ENCODE data around the gene ANKRD39. TPM values are rescaled to one million over a fixed set of nuclear protein-coding genes. Genes with fewer than 3 reads are reported as not detected.

Gene ANKRD39
- total and polyA plus RNA-seq, 2 of the 8 experiments (the other 6 are each of a cell fraction or from before 2014, with no cell fraction given) = 18.5 to 21.3 TPM

GRCh38 chr2:96801786-96802595 lies 55.8 kb downstream of the ANKRD39 start:
- H4K20me1 ChIP-seq (replicated peaks in 1 of 2; ENCODE audit: control insufficient read depth in 1 of 2, insufficient read depth in 2 of 2, low read length in 2 of 2) = peaks cover 0 to 5% of the 10 kb centered on the region in 2 experiments
- H3K23ac ChIP-seq (ENCODE audit: insufficient read length) = no peak overlapping the region
- H2BK12ac ChIP-seq (ENCODE audit: low read depth, low read length) = peak overlapping the region; percentile 93
- no peak overlapping the region for H4K91ac ChIP-seq (replicated peaks; ENCODE audit: insufficient read length, low read length)
- no peak overlapping the region for H3K4me2 ChIP-seq (ENCODE audit: insufficient read depth in 1 of 2, low read depth in 2 of 2, low read length in 2 of 2)
- H2BK120ac ChIP-seq (replicated peaks; ENCODE audit: low read depth, low read length) = no peak overlapping the region
- peak overlapping the region; percentile 53; the same call in 1 of the 2 replicates for H4K8ac ChIP-seq (ENCODE audit: extremely low read depth, insufficient read depth, low read length)
- WGBS, 2 experiments (ENCODE audit: extremely low coverage in 1 of 2, insufficient coverage in 1 of 2, insufficient read length in 1 of 2, insufficient replicate concordance in 2 of 2, low coverage in 1 of 2, low lambda C conversion rate in 2 of 2, missing lambda C conversion rate in 1 of 2) = 84% methylated on average over 10 of the region's 10 CpGs; no CpG with 5 or more reads in 1 of the 2 experiments
- peak overlapping the region; percentile 40; the same call in 1 of the 2 replicates for H2BK15ac ChIP-seq (ENCODE audit: low read length)
- H2AFZ ChIP-seq (ENCODE audit: low read length) = no peak overlapping the region
- H3K36me3 ChIP-seq (ENCODE audit: control insufficient read depth in 2 of 4, insufficient read depth in 4 of 4, low read length in 3 of 4) = peaks cover 0 to 6% (median 5%) of the 10 kb centered on the region in 4 experiments; a peak in 3 of 8 replicates
- H3K4ac ChIP-seq (replicated peaks; ENCODE audit: insufficient read length, low read depth, low read length) = peak overlapping the region; percentile 38
- H3K9ac ChIP-seq (replicated peaks in 1 of 4; ENCODE audit: extremely low read depth in 1 of 4, low read depth in 3 of 4, low read length in 3 of 4) = peak overlapping the region in 1 of 4 experiments; percentile 9; a peak in 2 of 7 replicates
- POLR2A ChIA-PET (ENCODE audit: partially characterized antibody) = no interaction called here
- DNase-seq (ENCODE audit: low read depth in 1 of 2, low spot score in 2 of 2) (no peak), FAIRE-seq (no peak)
- no peaks in the 10 kb centered on the region for H3K9me3 ChIP-seq (ENCODE audit: insufficient read depth in 2 of 2, low read depth in 1 of 2, low read length in 1 of 2)
- no peak overlapping the region for H3K4me3 ChIP-seq (ENCODE audit: extremely low read depth in 1 of 4, insufficient read depth in 2 of 4, low read depth in 3 of 4, low read length in 4 of 4)
- H3K79me1 ChIP-seq (ENCODE audit: low read depth, low read length) = no peaks in the 10 kb centered on the region
- H3K79me2 ChIP-seq (ENCODE audit: control insufficient read depth in 1 of 2, insufficient read depth in 2 of 2, low read length in 2 of 2) = no peaks in the 10 kb centered on the region
- no peak overlapping the region for H4K5ac ChIP-seq (ENCODE audit: insufficient read length, low read depth, low read length)
- H3K27ac ChIP-seq (ENCODE audit: low read depth, low read length) = peak overlapping the region; percentile 68; the same call in 1 of the 2 replicates
- H3K14ac ChIP-seq (ENCODE audit: insufficient read length) = no peak overlapping the region
- no peak overlapping the region; the same call in 1 of the 2 replicates for H3K18ac ChIP-seq (ENCODE audit: extremely low read depth, low read length)
- peak overlapping the region; percentile 94 for H2BK20ac ChIP-seq (ENCODE audit: low read length)
- peaks cover 7% of the 10 kb centered on the region; the same call in 1 of the 2 replicates for H3K23me2 ChIP-seq (ENCODE audit: low read depth, low read length)
- peak overlapping the region; percentile 99; the same call in 1 of the 2 replicates for H2AK5ac ChIP-seq (ENCODE audit: low read depth, low read length)
- peak overlapping the region; percentile 86 for H3K56ac ChIP-seq (replicated peaks; ENCODE audit: insufficient read length, low read depth, low read length)
- H2BK5ac ChIP-seq (ENCODE audit: low read depth, low read length) = peak overlapping the region; percentile 84
- CTCF ChIA-PET (ENCODE audit: partially characterized antibody) = interaction anchor here (0.8 to 2.0 kb wide), 8 partner anchors 32 to 293 kb away, joined by 3 to 10 read pairs (median 5); no protein-coding TSS in a partner anchor
- no peaks in the 10 kb centered on the region; a peak in 2 of 7 replicates for H3K4me1 ChIP-seq (replicated peaks in 1 of 4; ENCODE audit: control insufficient read depth in 3 of 4, insufficient read depth in 4 of 4, low read length in 3 of 4)
- no peaks in the 10 kb centered on the region for H3K27me3 ChIP-seq (replicated peaks in 1 of 4; ENCODE audit: control insufficient read depth in 3 of 4, extremely low read depth in 1 of 4, insufficient read depth in 3 of 4, low read length in 3 of 4)
- TF ChIP-seq KDM4A (IDR thresholded peaks at IDR 0.05; ENCODE audit: low read depth, low read length, severe bottlenecking) = no peak
- TF ChIP-seq SRF (IDR thresholded peaks at IDR 0.05; ENCODE audit: low read depth, low read length) = no peak
- TF ChIP-seq CBX5 (IDR thresholded peaks at IDR 0.05; ENCODE audit: low read depth, low read length) = no peak
- no peak for TF ChIP-seq JUND (IDR thresholded peaks at IDR 0.05; ENCODE audit: low read length)
- TF ChIP-seq KDM1A (IDR thresholded peaks at IDR 0.05; ENCODE audit: borderline replicate concordance, low read length) = no peak
- no peak for TF ChIP-seq TCF12 (IDR thresholded peaks at IDR 0.05; ENCODE audit: low read depth, low read length)
- TF ChIP-seq EP300 (IDR thresholded peaks at IDR 0.05; ENCODE audit: borderline replicate concordance in 1 of 2, low read depth in 2 of 2, low read length in 2 of 2) = no peak
- no peak for TF ChIP-seq SP2 (IDR thresholded peaks at IDR 0.05; ENCODE audit: low read length)
- TF ChIP-seq, protein P1, sequence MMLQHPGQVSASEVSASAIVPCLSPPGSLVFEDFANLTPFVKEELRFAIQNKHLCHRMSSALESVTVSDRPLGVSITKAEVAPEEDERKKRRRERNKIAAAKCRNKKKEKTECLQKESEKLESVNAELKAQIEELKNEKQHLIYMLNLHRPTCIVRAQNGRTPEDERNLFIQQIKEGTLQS (IDR thresholded peaks at IDR 0.05; ENCODE audit: insufficient read depth, low read depth, low read length) = no peak
- TF ChIP-seq EZH2 (IDR thresholded peaks at IDR 0.05; ENCODE audit: low read depth, low read length, severe bottlenecking) = no peak
- TF ChIP-seq SIRT6 (IDR thresholded peaks at IDR 0.05; ENCODE audit: low read length) = no peak

Data from H1 (cell line).